NCI-H82 treated with DMSO at 0.1 percent for 48 hours (cell line): ENCODE measurements around the gene RAI2.
"Not testable (repeated sequence)": the region's sequence is repeated elsewhere in the genome, so short reads cannot be mapped to it uniquely, and the experiment has no call there.

ENCODE experiments used
- DNase-seq: peaks from one replicate; lab custom pipeline; 2025; ENCODE audit not compliant: unreplicated experiment; lab: John Stamatoyannopoulos, UW

RAI2 gene

GRCh38 chrX:17786554-17787347, 74.3 kb downstream of the RAI2 start:
- not testable (repeated sequence) for DNase-seq

DNA sequence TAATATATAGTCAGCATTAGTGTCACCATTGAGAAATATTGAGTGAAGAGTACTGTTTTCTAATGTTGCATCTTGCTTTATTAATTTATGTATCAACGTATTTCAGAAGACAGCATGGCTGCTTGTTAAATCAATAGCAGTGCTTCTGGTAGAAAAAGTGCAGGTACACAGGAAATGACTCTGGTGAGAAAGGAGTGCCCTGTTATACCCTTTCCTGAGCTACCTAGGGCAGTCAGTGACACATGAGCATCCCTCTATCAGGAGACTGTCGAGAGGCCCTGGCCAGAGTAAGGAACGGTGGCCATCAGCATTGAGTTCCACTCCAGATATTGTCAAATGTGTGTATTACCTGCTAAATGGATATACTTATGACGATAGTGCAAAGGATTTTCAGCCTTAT, 81.7 kb downstream of the RAI2 start:
- DNase-seq = no peak

DNA sequence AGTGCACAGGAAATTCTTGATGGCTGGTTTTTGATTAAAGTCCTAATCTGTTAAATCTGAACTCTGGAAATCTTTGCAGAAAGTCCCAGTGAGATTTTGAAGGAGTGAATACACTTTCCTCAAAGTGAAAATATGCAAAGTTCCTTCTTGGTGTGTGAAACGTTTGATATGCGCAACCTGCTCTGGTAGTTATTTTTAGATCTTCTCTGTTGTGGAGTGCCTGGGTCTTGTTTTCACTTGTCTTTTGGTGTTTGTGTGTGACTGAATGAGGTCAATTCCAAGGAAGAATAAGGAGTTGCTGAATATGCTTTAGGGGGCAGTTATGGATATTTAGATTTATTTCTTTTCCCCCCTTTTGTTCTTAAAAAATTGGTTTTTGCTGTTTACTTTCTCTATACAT, 82.1 kb downstream of the RAI2 start:
- DNase-seq = no peak

DNA sequence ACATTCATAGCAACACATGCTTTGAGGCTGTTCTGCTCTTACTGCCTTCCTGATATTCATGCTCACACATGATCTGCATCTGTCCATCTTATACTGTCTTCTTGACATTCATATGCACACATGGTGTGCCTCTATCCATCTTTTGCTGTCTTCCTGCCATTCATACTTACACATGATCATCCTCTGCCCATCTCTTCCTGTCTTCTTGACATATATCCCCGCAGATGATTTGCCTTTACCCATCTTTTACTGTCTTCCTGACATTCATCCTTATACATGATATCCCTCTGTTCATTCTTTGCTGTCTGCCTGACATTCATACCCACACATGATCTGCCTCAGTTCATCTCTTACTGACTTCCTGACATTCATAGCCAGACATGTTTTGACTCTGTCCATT, 87.0 kb downstream of the RAI2 start:
- DNase-seq = no peak

DNA sequence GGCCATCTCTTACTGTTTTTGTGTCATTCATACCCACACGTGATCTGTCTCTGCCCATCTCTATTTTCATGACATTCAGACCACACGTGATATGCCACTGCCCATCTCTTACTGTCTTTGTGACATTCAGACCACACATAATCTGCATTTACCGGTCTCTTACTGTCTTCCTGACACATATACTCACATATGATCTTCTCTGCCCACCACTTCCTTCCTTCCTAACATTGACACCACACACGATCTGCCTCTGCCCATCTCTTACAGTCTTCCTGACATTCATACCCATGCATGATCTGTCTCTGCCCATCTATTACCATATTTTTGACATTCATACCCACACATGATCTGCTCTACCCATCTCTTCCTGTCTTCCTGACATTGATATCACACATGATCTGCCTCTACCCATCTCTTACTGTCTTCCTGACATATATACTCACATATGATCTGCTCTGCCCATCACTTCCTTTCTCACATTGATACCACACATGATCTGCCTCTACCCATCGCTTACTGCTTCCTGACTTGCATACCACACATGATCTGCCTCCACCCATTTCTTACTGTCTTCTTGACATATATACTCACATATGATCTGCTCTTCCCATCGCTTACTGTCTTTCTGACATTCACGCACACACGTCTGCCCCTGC, 87.7 kb downstream of the RAI2 start:
- DNase-seq = no peak

DNA sequence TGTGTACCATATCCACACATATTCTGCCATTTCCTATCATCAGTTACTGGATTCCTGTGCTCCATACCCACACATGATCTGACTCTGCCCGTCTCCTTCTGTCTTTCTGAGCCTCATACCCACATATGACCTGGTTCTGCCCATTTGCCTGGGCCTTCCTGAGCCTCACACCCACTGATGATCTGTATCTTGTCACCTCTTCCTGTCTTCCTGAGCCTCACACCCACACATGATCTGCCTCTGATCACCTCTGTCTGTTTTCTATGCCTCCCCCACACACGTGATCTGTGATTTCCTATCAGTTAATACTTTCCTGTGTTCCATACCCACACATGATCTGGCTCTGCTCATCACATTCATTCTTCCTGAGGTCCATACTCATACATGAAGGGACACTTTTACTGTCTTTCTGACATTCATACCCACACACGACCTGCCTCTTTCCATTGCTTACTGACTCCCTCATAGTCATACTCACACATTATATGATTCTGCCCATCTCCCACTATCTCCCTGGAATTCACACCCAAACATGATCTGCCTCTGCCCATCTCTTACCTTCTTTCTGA, 91.3 kb downstream of the RAI2 start:
- no peak for DNase-seq

GRCh38 chrX:17768997-17769396, 92.1 kb downstream of the RAI2 start:
- DNase-seq = no peak

GRCh38 chrX:17767734-17768133, 93.4 kb downstream of the RAI2 start:
- DNase-seq = no peak

GRCh38 chrX:17759990-17760389, 101.1 kb downstream of the RAI2 start:
- no peak for DNase-seq

DNA sequence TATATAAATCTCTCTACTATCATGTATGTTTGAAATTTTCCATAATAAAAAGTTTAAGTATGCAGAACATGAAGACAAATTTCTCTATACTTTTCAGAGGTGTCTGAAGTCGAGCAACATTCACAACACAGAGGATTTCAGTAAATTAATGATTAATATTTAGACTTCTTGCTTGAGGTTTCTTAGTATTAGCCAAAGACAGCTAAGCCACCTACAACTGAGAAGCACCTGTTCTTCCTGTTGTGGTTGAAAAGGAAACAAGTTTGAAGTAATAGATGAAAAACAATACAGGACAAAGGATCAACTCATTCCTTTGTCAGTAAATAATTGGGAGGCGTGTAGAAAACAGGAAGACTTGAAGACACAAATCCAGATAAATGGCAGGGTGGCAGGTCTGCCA, 102.7 kb downstream of the RAI2 start:
- DNase-seq = no peak

DNA sequence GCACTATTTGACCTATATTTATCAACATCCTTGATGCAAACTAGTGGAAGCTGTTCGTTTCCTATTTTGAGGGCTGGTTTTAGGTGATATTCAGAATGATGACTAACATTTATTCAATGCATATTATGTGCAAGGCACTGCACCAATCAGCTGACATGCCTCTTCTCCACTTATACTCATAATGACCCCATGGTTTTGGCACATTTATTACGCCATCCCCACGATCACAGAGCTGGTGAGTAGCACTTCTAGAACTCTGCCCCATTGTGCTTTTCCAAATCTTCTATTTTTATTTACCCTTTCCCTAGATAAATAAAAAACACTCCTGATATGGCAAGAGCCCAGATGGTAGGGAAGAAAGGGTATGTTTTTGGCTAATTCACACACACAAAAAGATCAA, 110.7 kb downstream of the RAI2 start:
- DNase-seq = no peak
